ENCODE results near the gene WDR33. TPM values are rescaled to one million over a fixed set of nuclear protein-coding genes. Genes with fewer than 3 reads are reported as not detected.

WDR33 gene
- total and polyA plus RNA-seq, 10 of the 15 experiments (the other 5 are each of a cell fraction or from before 2014, with no cell fraction given) = 29.2 to 73.8 (median 45.6) TPM

- TF ChIP-seq RUNX3 (IDR thresholded peaks at IDR 0.05; ENCODE audit: low read length) (no peak), CHD1 (IDR thresholded peaks at IDR 0.05; ENCODE audit: low read depth, low read length) (no peak), REST (IDR thresholded peaks at IDR 0.05; ENCODE audit: low read depth, low read length) (no peak), POLR2AphosphoS5 (IDR thresholded peaks at IDR 0.05; ENCODE audit: low read length) (no peak), ZBTB11 (CRISPR knock-in tag; IDR thresholded peaks at IDR 0.05) (no peak), POLR2AphosphoS2 (IDR thresholded peaks at IDR 0.05; ENCODE audit: low read depth, low read length) (no peak), BHLHE40 (IDR thresholded peaks at IDR 0.05; ENCODE audit: borderline replicate concordance in 1 of 2, low read depth in 2 of 2, low read length in 1 of 2) (no peak), RAD21 (IDR thresholded peaks at IDR 0.05; ENCODE audit: insufficient read depth, low read depth, low read length) (no peak), ZSCAN29 (IDR thresholded peaks at IDR 0.05) (no peak), PBX3 (IDR thresholded peaks at IDR 0.05; ENCODE audit: insufficient replicate concordance, low read depth, low read length) (no peak), TCF12 (IDR thresholded peaks at IDR 0.05; ENCODE audit: low read depth, low read length) (no peak)
- ChIA-PET POLR2A (no interaction called here), RAD21 (ENCODE audit: unreplicated experiment) (no interaction called here), CTCF (interaction anchor here (1.2 kb wide), 1 partner anchor 15 kb away, joined by 3 read pairs; no protein-coding TSS in a partner anchor), SMC1A (ENCODE audit: uncharacterized antibody, unreplicated experiment) (no interaction called here)
- no peaks in the 10 kb centered on the region for H3K79me2 ChIP-seq (ENCODE audit: control insufficient read depth, insufficient read depth, low read length)
- no peaks in the 10 kb centered on the region for H3K4me1 ChIP-seq (ENCODE audit: control insufficient read depth, insufficient read depth, low read length)
- H3K4me3 ChIP-seq = no peak overlapping the region
- H3K27ac ChIP-seq (ENCODE audit: control insufficient read depth, insufficient read depth) = no peak overlapping the region
- WGBS (ENCODE audit: insufficient coverage, insufficient replicate concordance, low lambda C conversion rate, missing lambda C conversion rate) = over 99% methylated on average over 13 of the region's 13 CpGs
- FAIRE-seq (no peak), DNase-seq (ENCODE audit: low read depth, low spot score) (no peak), ATAC-seq (no peak)
- no peak overlapping the region for H3K4me2 ChIP-seq (ENCODE audit: control insufficient read depth, insufficient read depth)
- no peaks in the 10 kb centered on the region for H4K20me1 ChIP-seq (ENCODE audit: control insufficient read depth, insufficient read depth)
- H2AFZ ChIP-seq (ENCODE audit: control insufficient read depth, low read depth, low read length) = no peak overlapping the region
- H3K27me3 ChIP-seq (replicated peaks in 1 of 2; ENCODE audit: control insufficient read depth in 2 of 2, insufficient read depth in 2 of 2, low read length in 1 of 2) = no peaks in the 10 kb centered on the region
- in situ Hi-C loops (cut with MboI) (no loop called here), intact Hi-C loops (cut with micrococcal nuclease; ENCODE audit: unreplicated experiment) (no loop called here)
- no TSS peak for BruUV-seq (replicated peaks)
- H3K9me3 ChIP-seq (replicated peaks; ENCODE audit: control insufficient read depth, insufficient read depth, low read length) = no peaks in the 10 kb centered on the region
- peaks cover 8 to 25% of the 10 kb centered on the region in 2 experiments for H3K36me3 ChIP-seq (ENCODE audit: control insufficient read depth in 2 of 2, insufficient read depth in 2 of 2, low read length in 1 of 2)
- no peak overlapping the region for H3K9ac ChIP-seq (ENCODE audit: control insufficient read depth, insufficient read depth, low read length)
Measured at GRCh38 chr2:127719301-127720218, 91.4 kb downstream of the WDR33 start.
